ENCODE results near the gene CTNND2.

Gene CTNND2

GRCh38 chr5:11143456-11144267 lies 760.6 kb downstream of the CTNND2 start:
- Histone ChIP-seq H3K9me2 (replicated peaks; ENCODE audit: control insufficient read depth, low read length) (no peaks in the 10 kb centered on the region), H3F3A (ENCODE audit: control insufficient read depth, insufficient read depth) (no peaks in the 10 kb centered on the region), H3K36me3 (ENCODE audit: control insufficient read depth, low read length) (no peaks in the 10 kb centered on the region), H3K4me1 (ENCODE audit: control insufficient read depth, low read length) (no peaks in the 10 kb centered on the region), H3K27ac (ENCODE audit: low read depth, low read length) (no peak overlapping the region), H3K4me2 (ENCODE audit: low read length) (no peak overlapping the region), H4K20me1 (ENCODE audit: control insufficient read depth, insufficient read depth, low read depth, low read length) (no peaks in the 10 kb centered on the region), H3K27me3 (ENCODE audit: control insufficient read depth, low read length) (no peaks in the 10 kb centered on the region), H3K79me2 (ENCODE audit: control insufficient read depth, low read length) (no peaks in the 10 kb centered on the region), H3K4me3 (ENCODE audit: low read length) (no peak overlapping the region), H3K9me3 (ENCODE audit: control insufficient read depth, insufficient read depth, low read length) (no peaks in the 10 kb centered on the region)
- TF ChIP-seq CTCF (IDR thresholded peaks at IDR 0.05; ENCODE audit: low read depth, low read length, poor library complexity, severe bottlenecking) (no peak), EZH2phosphoT487 (IDR thresholded peaks at IDR 0.05; ENCODE audit: borderline replicate concordance, low read length) (no peak)

GRCh38 chr5:11139217-11139865 lies 764.9 kb downstream of the CTNND2 start:
- no peaks in the 10 kb centered on the region for H3K9me3 ChIP-seq (ENCODE audit: control insufficient read depth, insufficient read depth, low read length)
- no peaks in the 10 kb centered on the region for H3F3A ChIP-seq (ENCODE audit: control insufficient read depth, insufficient read depth)
- TF ChIP-seq CTCF (IDR thresholded peaks at IDR 0.05; ENCODE audit: low read depth, low read length, poor library complexity, severe bottlenecking) (no peak), EZH2phosphoT487 (IDR thresholded peaks at IDR 0.05; ENCODE audit: borderline replicate concordance, low read length) (no peak)
- H4K20me1 ChIP-seq (ENCODE audit: control insufficient read depth, insufficient read depth, low read depth, low read length), result no peaks in the 10 kb centered on the region
- H3K4me2 ChIP-seq (ENCODE audit: low read length), result no peak overlapping the region
- H3K4me1 ChIP-seq (ENCODE audit: control insufficient read depth, low read length), result no peaks in the 10 kb centered on the region
- H3K79me2 ChIP-seq (ENCODE audit: control insufficient read depth, low read length), result no peaks in the 10 kb centered on the region
- H3K27me3 ChIP-seq (ENCODE audit: control insufficient read depth, low read length), result no peaks in the 10 kb centered on the region
- H3K4me3 ChIP-seq (ENCODE audit: low read length), result no peak overlapping the region
- H3K9me2 ChIP-seq (replicated peaks; ENCODE audit: control insufficient read depth, low read length), result no peaks in the 10 kb centered on the region
- no peaks in the 10 kb centered on the region for H3K36me3 ChIP-seq (ENCODE audit: control insufficient read depth, low read length)
- H3K27ac ChIP-seq (ENCODE audit: low read depth, low read length), result no peak overlapping the region

- no peaks in the 10 kb centered on the region for H3K4me1 ChIP-seq (ENCODE audit: control insufficient read depth, low read length)
- no peaks in the 10 kb centered on the region for H3K9me3 ChIP-seq (ENCODE audit: control insufficient read depth, insufficient read depth, low read length)
- no peaks in the 10 kb centered on the region for H3K9me2 ChIP-seq (replicated peaks; ENCODE audit: control insufficient read depth, low read length)
- no peaks in the 10 kb centered on the region for H3K79me2 ChIP-seq (ENCODE audit: control insufficient read depth, low read length)
- TF ChIP-seq EZH2phosphoT487 (IDR thresholded peaks at IDR 0.05; ENCODE audit: borderline replicate concordance, low read length), result no peak
- no peak overlapping the region for H3K4me2 ChIP-seq (ENCODE audit: low read length)
- no peak overlapping the region for H3K4me3 ChIP-seq (ENCODE audit: low read length)
- H3K27me3 ChIP-seq (ENCODE audit: control insufficient read depth, low read length), result no peaks in the 10 kb centered on the region
- no peaks in the 10 kb centered on the region for H3F3A ChIP-seq (ENCODE audit: control insufficient read depth, insufficient read depth)
- H4K20me1 ChIP-seq (ENCODE audit: control insufficient read depth, insufficient read depth, low read depth, low read length), result no peaks in the 10 kb centered on the region
- no peak overlapping the region for H3K27ac ChIP-seq (ENCODE audit: low read depth, low read length)
- no peaks in the 10 kb centered on the region for H3K36me3 ChIP-seq (ENCODE audit: control insufficient read depth, low read length)
These were observed 774.1 kb downstream of the CTNND2 start for GRCh38 chr5:11130131-11130530.

- Histone ChIP-seq H3K27me3 (ENCODE audit: control insufficient read depth, low read length) (no peaks in the 10 kb centered on the region), H3K79me2 (ENCODE audit: control insufficient read depth, low read length) (no peaks in the 10 kb centered on the region), H3K9me2 (replicated peaks; ENCODE audit: control insufficient read depth, low read length) (no peaks in the 10 kb centered on the region), H3K27ac (ENCODE audit: low read depth, low read length) (no peak overlapping the region), H3K4me1 (ENCODE audit: control insufficient read depth, low read length) (no peaks in the 10 kb centered on the region), H3K4me3 (ENCODE audit: low read length) (no peak overlapping the region), H3K9me3 (ENCODE audit: control insufficient read depth, insufficient read depth, low read length) (no peaks in the 10 kb centered on the region), H3K36me3 (ENCODE audit: control insufficient read depth, low read length) (no peaks in the 10 kb centered on the region), H3F3A (ENCODE audit: control insufficient read depth, insufficient read depth) (no peaks in the 10 kb centered on the region), H4K20me1 (ENCODE audit: control insufficient read depth, insufficient read depth, low read depth, low read length) (no peaks in the 10 kb centered on the region), H3K4me2 (ENCODE audit: low read length) (no peak overlapping the region)
- no peak for TF ChIP-seq EZH2phosphoT487 (IDR thresholded peaks at IDR 0.05; ENCODE audit: borderline replicate concordance, low read length)
- no peak for TF ChIP-seq CTCF (IDR thresholded peaks at IDR 0.05; ENCODE audit: low read depth, low read length, poor library complexity, severe bottlenecking)
These were observed 776.2 kb downstream of the CTNND2 start for GRCh38 chr5:11128021-11128420.

Data from DOHH2 (cell line).